ENCODE data around the gene MUC2.

MUC2 gene

DNA sequence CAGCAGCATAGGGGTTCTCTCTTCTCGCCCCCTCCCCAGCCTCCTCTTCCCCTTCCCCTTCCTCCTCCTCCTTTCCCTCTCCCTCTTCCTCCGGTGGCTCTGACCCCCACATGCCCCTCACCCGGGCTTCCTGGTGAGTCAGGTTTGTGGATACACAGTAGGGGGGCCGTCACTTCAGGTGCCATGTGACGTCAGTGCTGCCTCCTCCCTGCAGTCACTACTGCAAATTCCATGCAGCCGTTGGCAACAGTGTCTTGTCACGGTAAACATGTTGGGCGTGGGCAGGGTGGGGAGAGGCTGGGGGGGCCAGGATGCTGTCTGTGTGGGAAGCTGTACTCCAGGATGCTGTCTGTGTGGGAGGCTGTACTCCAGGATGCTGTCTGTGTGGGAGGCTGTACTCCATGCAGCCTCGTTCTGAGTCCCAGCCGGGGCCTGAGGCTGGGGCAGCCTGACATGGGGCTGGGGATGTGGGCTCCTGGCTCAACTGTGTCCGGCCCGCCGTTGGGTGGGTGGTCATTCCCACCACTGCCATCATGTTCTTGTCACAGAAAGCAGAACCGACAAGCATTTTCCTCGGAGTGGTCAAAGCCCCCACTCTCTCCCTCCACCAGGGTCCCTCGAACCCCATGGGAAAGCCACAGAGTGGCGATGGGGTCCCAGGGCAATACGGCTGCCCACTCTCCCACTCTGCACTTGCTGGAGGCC is 2.4 kb upstream of the MUC2 start:
- no peak for DNase-seq (ENCODE audit: low read depth)

DNA sequence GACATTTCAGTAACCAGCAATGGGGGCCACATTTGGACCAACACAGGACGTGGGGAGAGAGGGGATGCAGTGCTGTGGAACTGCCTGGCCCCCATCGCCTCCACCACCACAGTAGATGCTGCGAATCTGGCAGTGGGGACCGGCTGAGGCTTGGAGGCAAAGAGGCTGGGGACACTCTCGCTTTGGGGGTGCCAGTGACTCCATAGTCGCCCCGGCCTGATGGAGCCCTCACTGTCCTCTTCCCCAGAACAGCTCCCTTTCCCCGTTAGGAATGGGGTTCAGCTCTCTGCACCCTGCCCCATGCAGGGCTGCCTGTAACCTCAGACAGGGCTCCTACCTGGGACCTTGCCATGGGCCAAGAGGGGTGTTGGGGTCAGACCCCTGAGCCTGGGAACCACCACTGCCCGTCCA is 1.8 kb upstream of the MUC2 start:
- no peak for DNase-seq (ENCODE audit: low read depth)

DNA sequence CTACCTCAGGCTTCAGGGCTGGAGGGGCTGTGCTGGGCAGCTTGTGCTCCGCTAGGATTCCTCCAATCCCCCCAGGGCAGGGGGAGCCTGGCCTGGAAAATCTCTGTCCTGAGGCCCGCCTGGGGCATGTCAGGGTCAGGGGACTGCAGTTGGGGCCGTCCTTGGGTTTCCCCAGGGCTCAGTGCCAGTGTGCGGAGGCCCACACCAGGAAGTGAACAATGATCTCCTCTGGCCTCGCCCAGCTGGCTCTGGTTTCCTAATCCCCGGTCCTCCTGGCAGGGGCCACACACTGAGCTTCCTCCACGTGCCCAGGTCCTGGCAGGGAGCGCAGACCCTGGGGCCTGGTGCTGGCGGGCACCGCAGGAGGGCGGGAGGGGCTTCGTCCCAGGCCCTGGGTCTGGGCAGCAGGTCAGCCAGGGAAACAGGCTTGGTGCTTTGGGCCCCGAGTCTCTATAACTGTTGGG is 1.4 kb upstream of the MUC2 start:
- no peak for DNase-seq (ENCODE audit: low read depth)

DNA sequence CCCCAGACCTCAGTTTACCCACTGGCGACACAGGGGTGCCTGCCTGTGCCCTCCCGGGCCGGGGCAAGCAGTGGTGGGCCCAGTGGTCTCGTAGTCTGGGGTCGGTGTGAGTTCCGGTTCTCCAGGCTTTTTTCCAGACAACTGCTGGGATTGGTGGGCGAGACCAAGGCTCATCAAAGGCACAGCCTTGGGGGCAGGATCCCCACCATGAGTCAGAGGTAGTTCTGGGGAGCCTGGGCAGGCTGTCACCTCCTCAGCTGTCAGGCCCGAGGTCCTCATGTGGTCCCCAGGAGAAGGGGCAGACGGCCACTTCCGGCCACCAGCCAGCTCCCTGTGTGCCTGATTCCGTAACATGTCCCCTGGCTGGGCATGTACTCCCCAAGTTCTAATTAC is 827 bp upstream of the MUC2 start:
- DNase-seq (ENCODE audit: low read depth): no peak

DNA sequence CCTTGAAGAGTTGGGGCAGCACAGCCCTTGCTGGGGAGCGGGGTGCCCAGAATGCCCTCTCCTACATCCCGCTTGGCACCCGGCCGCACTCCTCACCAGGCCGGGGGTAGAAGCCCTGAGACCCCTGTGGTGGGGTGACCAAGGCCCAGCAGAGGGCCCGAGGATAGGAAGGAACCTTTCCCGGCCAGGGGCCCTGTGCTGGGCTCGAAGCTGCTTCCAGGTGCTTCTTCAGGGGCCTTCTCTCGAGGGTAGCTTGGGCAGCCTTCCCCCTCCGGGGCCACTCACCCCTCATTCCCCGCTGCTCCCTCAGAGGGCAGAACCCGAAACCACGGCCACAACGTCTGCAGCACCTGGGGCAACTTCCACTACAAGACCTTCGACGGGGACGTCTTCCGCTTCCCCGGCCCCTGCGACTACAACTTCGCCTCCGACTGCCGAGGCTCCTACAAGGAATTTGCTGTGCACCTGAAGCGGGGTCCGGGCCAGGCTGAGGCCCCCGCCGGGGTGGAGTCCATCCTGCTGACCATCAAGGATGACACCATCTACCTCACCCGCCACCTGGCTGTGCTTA is 752 bp downstream of the MUC2 start:
- DNase-seq (ENCODE audit: low read depth): no peak

DNA sequence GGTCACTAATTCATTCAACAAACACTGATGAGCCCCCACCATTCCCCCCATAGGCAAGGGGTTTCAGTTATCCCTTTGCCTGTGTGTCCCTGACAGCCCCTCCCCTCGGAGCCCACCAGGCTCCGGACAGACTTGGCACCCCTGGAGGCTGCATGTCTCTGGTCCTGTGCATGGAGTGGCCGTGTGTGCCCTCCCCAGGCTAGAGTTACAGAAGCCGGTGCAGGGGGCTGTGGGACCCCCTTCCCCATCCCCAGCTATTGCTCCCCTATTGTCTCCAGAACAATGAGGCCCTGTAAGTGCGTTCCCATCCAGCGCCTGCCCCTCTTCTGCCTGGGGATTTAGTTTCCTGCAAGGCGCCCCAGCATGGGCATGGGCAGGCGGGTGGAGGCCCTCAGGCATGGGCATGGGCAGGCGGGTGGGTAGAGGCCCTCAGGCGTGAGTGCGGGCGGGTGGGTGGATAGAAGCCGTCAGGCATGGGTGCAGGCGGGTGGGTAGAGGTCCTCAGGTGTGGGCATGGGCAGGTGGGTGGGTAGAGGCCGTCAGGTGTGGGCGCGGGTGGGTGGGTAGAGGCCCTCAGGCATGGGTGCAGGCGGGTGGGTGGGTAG is 1.5 kb downstream of the MUC2 start:
- no peak for DNase-seq (ENCODE audit: low read depth)

DNA sequence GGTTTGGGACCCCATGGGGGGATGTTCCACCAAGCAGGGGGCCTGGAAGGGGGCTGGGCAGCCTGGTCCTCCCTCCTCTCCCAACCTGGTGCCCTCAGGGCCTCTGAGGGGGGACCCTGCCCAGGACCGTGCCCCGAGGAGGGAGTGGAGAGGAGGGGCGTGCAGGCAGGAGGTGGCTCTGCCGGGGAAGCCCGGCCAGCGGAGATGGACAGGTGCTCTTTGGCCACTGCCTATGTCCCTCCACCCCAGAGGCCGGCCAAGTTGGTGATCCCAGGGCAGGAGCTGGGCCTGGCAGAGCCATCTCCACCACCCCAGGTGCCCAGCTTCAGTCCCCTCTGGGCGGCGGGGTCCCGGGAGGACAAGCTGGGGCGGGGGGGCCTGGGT is 2.4 kb downstream of the MUC2 start:
- no peak for DNase-seq (ENCODE audit: low read depth)

DNA sequence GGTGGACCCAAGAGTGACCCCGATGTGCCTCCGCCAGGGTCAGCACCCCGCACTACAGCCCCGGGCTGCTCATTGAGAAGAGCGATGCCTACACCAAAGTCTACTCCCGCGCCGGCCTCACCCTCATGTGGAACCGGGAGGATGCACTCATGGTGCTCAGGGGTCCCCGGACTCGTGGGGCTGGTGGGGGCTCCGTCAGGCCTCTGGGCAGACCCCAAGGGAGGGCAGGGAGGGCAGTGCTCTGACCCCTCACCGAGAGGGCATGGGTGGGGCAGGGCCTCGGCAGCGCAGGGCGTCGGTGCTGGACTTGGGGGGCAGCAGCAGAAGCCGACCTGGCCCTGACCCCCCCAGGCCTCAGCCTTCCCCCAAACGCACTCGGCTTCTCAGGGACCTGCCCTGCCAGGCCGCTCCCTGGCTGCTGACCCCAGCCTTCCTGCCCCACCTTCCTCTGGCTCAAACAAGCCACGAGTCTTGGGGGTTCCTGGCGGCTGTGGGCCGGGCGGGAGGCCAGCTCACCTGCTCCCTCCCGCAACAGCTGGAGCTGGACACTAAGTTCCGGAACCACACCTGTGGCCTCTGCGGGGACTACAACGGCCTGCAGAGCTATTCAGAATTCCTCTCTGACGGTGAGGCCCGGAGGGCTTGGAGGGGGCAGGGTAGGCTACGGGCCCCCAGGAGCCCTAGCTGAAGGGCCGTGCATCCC is 2.9 kb downstream of the MUC2 start:
- DNase-seq (ENCODE audit: low read depth): no peak

DNA sequence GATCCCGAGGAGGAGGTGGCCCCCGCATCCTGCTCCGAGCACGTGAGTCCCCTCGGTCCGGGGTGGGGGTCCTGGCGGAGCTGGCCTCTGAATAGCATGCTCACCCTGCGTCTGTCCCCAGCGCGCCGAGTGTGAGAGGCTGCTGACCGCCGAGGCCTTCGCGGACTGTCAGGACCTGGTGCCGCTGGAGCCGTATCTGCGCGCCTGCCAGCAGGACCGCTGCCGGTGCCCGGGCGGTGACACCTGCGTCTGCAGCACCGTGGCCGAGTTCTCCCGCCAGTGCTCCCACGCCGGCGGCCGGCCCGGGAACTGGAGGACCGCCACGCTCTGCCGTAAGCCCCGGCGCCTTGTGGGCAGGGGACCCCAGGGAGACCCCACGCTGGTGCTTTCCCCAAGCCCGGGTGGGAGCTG is 3.5 kb downstream of the MUC2 start:
- DNase-seq (ENCODE audit: low read depth): no peak

DNA sequence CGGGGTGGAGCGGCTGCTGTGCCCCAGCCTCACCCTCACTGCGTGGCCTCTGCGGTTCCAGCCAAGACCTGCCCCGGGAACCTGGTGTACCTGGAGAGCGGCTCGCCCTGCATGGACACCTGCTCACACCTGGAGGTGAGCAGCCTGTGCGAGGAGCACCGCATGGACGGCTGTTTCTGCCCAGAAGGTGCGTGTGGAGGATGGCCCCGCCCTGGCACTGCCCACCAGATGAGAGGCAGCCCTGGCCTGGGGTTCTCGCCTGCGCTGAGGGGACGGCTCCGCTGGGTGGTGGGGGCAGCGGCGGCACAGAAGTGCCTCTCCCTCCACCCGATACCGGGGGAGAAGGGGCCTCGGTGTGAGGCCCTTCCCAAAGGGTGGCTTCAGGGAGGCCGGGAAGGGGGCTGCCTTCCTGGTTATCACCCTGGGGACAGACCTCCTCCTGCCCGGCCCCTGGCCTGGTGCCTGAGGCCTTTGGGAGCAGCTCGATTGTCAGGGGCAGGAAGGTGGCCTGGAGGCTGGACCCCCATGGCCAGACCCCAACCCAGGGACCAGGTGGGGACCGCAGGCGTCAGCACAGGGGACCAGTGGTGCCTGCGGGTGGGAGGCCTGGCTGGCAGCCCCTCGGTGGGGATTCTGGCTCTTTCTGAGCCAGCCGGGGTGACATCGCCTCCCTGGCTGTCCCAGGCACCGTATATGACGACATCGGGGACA is 7.1 kb downstream of the MUC2 start:
- DNase-seq (ENCODE audit: low read depth): no peak

DNA sequence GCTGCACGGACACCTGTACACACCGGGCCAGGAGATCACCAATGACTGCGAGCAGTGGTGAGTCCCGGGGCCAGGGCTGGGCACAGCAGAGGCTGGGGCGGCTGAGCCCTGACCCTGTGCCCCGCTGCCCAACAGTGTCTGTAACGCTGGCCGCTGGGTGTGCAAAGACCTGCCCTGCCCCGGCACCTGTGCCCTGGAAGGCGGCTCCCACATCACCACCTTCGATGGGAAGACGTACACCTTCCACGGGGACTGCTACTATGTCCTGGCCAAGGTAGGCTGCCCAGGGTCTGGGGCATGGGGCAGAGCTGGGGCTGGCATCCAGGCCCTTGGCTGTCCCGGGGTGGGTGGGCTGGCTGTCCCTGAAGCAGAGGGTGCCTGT is 7.7 kb downstream of the MUC2 start:
- no peak for DNase-seq (ENCODE audit: low read depth)

DNA sequence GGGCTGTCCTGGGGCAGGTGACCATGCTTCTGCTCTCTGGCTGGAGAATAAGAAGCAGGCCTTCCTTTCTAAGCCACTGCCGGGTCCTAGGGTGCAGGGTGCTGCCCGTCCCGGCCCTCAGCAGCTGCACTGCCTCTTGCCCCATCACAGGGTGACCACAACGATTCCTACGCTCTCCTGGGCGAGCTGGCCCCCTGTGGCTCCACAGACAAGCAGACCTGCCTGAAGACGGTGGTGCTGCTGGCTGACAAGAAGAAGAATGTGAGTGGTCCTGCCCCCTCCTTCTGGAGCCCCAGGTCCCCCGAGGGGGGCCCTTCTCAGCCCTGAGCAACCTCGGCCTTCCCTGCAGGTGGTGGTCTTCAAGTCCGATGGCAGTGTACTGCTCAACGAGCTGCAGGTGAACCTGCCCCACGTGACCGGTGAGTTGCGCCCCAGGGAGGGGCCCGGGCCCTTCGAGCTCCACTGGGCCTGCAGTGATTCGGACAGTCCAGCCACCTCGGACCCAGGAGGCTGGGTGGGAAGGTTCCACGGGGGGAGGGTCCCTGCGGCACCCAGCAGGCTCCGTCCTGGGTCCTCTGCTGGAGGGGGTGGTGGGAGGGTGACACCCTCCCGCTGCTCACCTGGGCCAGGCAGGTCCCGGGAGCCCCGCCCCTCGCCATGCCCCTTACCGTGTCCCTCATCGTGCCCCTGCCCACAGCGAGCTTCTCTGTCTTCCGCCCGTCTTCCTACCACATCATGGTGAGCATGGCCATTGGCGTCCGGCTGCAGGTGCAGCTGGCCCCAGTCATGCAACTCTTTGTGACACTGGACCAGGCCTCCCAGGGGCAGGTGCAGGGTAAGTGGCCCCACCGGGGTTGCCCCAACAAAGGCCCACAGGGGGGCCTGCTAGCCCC is 8.3 kb downstream of the MUC2 start:
- no peak for DNase-seq (ENCODE audit: low read depth)

DNA sequence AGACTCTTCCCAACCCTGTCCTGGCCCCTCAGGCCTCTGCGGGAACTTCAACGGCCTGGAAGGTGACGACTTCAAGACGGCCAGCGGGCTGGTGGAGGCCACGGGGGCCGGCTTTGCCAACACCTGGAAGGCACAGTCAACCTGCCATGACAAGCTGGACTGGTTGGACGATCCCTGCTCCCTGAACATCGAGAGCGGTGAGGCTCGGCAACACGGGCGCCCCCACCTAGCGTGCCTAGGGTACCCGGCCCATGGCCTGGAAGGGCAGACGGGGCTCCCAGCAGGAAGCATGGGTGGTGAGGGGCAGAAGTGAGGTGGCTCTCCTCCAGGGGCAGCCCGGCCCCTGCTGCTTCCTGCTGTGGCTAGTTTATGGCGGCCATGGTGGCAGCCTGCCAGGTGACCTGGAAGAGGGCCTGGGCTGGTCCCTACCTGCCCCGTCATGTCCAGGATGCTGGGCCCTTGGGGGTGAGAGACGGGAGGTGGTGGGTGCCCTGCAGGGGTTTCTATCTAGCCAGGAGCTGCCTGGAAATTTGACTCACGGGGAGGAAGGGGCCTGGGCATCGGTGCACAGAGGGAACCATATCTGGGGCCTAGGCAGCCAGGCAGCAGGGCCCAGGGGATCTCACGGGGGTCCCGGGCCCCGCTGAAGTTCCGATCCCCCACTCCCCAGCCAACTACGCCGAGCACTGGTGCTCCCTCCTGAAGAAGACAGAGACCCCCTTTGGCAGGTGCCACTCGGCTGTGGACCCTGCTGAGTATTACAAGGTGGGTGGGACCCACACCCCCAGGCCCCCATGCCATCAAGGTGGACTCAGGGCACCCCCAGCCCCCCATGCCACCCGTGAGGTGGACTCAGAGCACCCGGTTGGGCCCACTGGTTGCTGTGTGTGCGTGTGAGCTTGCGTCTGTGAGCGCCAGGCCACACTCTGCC is 9.2 kb downstream of the MUC2 start:
- DNase-seq (ENCODE audit: low read depth): no peak

DNA sequence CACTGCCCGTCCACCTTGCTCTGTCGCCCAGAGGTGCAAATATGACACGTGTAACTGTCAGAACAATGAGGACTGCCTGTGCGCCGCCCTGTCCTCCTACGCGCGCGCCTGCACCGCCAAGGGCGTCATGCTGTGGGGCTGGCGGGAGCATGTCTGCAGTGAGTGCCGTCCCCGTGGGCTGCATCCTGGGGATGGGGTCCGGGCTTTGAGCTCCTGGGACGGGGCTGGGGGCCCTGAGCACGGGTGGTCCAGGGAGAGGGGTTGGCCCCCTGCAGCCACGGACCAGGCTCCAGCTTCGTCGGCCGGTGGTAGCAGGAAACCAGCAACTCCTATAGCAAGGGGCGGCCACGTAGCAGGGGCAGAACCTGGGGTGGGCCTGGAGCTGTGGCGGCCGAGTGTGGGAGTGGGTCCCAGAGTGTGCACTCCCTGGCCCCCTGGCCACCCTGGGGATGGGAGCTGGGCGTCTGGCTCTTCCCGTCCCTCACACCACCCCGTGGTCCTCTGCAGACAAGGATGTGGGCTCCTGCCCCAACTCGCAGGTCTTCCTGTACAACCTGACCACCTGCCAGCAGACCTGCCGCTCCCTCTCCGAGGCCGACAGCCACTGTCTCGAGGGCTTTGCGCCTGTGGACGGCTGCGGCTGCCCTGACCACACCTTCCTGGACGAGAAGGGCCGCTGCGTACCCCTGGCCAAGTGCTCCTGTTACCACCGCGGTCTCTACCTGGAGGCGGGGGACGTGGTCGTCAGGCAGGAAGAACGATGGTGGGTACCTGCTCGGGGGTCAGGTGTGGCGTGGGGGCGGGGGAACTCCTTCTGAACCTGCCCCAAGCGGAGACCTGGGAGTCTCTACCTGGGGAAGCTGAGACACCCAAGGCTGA is 10.1 kb downstream of the MUC2 start:
- DNase-seq (ENCODE audit: low read depth): no peak

DNA sequence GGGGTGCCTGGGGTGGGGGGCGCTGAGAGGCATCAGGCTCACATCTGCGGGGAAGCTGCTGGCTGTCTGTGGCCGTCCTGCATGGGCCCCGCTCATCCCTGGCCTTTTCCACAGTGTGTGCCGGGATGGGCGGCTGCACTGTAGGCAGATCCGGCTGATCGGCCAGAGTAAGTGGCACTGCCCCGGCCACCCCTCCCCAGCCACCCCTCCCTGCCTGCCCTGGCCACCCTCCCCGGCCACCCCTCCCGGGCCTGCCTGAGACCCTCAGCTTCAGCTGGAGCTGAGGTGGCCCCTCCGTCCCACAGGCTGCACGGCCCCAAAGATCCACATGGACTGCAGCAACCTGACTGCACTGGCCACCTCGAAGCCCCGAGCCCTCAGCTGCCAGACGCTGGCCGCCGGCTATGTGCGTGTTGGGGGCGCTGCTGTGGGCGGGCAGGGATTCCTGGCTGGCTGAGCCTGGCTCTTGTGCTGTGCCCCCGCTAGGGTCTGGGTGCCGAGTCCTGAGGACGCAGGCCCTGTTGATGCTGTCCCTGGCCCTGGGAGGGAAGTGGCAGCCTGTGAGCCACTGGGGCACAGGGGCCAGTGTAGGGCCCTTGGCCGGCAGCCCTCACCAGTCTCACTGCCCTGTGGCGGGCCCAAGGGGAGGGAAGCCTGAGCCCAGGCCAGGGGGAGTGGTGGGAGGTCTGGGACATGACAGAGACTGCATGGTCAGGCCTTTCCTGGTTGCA is 10.9 kb downstream of the MUC2 start:
- no peak for DNase-seq (ENCODE audit: low read depth)

DNA sequence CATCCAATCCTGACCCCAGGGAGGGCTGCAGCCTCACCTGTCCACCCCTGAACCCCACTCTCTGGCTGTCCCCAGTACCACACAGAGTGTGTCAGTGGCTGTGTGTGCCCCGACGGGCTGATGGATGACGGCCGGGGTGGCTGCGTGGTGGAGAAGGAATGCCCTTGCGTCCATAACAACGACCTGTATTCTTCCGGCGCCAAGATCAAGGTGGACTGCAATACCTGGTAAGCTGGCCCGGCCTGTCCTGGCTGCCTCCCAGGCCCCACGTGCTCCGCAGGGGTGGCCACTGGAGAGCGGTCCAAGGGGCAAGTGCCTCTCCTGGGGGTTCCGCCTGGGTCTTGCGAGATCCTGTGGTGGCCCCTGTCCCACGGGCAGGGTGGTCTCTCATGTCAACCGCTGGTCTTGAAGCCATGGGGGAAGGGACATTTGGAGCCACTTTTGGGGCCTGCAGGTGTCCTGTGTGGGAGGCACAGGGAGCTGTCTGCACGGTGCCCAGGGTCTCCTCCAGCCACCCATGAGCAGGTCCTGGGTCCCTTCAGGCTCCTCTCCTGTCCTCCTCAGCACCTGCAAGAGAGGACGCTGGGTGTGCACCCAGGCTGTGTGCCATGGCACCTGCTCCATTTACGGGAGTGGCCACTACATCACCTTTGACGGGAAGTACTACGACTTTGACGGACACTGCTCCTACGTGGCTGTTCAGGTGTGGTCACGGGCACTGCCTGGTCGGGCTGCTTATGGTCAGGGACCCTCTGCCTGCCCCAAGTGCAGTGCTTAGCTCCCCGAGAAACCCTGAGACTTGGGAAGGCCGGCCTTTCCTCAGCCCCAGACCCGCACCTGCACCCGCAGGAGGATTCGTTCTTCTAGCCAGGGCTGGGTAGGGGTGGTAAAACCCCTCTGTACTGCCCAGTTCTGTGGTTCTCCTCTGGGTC is 11.8 kb downstream of the MUC2 start:
- DNase-seq (ENCODE audit: low read depth): no peak

DNA sequence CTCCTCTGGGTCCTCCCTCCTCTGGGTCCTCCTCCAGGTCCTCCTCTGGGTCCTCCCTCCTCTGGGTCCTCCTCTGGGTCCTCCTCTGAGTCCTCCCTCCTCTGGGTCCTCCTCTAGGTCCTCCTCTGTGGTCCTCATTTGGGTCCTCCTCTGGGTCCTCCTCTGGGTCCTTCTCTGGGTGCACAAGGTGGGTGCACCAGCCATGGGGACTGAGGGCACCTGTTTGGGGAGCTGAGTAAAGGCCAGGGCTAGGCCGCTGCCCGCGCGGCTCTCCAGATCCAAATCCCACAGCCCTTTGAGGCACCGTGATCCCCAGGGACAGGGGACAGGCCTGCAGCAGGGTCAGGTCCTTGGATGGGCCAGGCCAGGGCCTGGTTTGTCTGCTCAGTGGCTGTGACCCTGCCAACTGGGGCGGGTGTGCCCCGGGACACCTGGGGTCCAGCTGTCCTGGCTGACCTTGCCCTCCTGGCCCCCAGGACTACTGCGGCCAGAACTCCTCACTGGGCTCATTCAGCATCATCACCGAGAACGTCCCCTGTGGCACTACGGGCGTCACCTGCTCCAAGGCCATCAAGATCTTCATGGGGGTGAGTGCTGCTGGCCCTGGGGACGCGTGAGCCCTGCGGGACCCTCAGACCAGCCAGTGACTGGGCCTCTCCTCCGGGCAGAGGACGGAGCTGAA is 12.7 kb downstream of the MUC2 start:
- DNase-seq (ENCODE audit: low read depth): no peak

Measured in GM04503 (cell line).